ENCODE measurements around the gene NOTUM. TPM values are rescaled to one million over a fixed set of nuclear protein-coding genes. Genes with fewer than 3 reads are reported as not detected.

NOTUM gene
- total RNA-seq: 2.6 TPM

DNA sequence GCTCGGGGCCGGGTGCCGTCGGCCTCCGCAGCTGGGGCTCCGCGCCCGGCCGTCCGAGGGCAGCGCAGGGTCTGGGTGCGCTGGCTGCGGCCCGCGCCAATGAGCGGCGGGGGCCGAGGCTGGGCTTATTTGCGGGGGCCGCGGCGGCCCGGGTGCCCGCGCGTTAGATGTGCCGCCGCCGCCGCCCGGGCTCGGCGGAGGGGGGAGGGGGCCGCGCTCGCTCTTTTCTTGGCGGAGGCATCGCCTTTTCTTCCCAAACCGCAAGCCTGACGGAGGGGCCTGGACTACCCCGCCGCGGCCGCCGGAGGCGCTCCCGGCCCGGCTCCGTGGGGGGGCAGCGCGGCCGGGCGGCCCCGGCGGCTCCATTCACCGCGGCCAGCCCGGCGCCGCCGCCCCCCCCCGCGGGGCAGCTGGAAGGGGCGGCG lies at the start of gene NOTUM:
TSS of gene NOTUM (minus strand) at position 101 of the 425 bp plus-strand sequence. CDS start 278 bp downstream, outside the sequence.

DNA sequence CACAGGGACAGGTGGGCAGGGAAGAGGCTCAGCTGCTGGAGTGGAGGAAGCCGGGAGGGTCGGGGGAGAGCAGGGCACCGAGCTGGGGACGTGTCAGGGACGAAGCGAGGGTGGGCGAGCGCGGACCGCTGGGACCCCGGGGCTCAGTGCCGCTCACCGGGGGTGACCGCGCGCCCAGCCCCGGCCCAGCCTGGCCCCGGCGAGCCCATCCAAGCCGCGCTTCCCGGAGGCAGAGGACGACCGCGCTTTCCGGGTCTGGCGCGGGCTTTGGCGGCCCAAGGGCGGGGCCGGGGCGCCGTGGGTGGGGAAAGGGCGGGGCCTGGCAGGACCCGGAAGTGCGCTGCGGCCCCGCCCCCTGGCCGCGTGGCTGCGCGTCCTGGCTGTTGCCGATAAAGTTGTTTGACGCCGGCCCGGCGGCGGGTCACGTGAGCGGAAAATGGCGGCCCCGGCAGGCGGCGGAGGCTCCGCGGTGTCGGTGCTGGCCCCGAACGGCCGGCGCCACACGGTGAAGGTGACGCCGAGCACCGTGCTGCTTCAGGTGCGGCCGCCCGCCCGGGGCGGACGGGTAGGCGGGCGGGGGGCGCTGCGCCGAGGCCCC lies 16.3 kb upstream of the NOTUM start, which contains the start of gene ASPSCR1:
TSS of gene ASPSCR1 (plus strand) at position 419 of the 598 bp plus-strand sequence. CDS start at position 437, 18 bp downstream.

DNA sequence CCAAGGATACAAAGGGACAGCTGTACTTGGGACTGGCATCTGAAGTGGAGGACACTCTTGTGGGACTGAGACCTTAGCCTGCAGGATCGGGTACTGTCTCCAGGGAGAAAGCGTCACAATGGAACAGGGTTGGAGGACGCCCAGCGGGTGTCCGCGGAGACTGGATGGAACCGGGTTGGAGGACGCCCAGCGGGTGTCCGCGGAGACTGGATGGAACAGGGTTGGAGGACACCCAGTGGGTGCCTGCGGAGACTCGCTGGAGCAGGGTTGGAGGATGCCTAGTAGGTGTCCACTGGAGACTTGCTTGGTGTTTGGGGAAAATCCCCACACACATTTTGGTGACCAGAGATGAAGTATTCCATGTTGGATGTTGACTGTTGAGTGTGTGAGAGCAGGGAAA lies 13.8 kb downstream of the NOTUM start, which contains the start of gene MYADML2:
TSS of gene MYADML2 (minus strand) at position 45 of the 400 bp plus-strand sequence. CDS start 5,492 bp downstream, outside the sequence.

DNA sequence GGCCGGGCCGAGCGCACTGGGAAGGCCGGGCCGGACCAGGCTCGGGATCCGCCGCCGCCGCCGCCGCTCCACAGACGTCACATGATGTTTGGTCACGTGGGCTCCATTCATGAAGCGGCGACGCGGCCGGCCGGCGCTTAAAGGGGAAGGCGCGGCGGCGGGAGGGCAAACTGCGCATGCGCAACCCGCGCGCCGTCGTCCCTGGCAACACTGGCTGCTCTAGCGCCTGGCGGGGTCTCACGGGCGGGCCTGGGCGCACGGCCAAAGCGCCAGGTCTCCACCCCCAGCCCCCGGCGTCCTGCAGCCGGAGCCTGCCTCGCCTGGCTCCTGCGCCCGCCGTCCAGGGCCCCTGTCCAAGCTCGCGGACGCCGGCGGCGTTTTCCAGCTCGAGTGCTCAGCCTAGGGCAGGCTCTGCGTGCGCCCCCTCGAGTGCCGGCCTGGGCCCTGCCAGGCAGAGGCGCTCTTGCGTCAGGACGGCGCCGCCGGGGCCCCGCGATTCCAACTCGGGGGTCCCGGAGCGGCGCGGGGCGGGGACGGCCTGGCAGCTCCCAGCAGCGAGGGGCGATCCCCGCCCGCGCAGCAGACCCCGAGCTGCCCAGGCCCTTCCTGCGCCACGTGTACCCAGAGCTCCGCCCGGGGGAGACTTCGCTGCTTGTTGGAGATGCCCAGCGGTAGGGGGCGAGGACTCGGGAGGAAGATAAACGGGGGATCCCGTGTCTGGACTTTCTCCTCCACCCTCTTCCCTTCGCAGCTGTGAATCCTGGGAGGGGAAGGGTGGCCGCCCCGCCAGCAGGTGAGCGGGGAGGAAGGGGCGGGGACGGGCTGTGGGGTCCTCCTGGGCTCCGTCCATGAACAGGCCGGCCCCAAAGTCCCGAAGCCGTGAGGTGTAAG lies 33.1 kb downstream of the NOTUM start, which contains the start of gene MAFG:
TSS of gene MAFG (minus strand) at position 83 of the 891 bp plus-strand sequence. CDS start 4,550 bp downstream, outside the sequence.

DNA sequence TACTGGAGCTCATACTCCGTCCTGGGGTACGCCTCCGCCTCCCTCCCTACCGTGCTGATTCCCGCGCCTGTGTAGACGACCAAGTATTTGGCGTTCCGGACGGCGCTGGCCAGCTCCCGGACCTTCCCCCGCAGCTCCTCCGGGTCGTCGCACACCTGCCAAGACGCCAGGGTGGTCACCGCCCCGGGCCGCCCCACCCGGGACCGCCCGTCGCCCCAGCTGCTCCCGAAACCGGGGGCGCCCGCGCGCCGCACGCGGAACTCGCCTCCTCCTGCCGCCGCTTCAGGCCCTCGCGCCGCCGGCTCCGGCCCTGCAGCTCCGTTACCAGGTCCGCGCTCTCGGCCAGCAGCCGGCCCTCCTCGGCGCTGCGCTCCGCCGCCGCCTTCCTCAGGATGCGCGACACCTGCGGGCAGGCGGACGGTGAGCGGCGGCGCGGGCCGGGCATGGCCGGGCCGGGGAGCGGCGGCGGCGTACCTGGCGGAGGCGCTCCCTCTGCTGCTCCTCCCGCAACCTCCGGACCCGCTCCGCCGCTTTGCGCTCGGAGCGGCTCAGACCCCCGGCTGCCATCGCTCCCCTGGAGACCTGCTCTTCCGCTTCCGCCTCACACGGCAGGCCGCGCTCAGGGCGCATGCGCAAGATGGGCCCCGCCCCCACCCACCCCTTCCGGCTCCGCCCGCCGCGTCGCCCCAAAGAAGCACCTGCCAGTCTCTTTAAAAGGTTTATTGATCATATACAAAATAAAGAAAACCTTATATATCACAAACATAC lies 43.2 kb downstream of the NOTUM start, which contains the start of gene SIRT7:
TSS of gene SIRT7 (minus strand) at position 612 of the 768 bp plus-strand sequence. CDS start at position 567, 45 bp downstream.

DNA sequence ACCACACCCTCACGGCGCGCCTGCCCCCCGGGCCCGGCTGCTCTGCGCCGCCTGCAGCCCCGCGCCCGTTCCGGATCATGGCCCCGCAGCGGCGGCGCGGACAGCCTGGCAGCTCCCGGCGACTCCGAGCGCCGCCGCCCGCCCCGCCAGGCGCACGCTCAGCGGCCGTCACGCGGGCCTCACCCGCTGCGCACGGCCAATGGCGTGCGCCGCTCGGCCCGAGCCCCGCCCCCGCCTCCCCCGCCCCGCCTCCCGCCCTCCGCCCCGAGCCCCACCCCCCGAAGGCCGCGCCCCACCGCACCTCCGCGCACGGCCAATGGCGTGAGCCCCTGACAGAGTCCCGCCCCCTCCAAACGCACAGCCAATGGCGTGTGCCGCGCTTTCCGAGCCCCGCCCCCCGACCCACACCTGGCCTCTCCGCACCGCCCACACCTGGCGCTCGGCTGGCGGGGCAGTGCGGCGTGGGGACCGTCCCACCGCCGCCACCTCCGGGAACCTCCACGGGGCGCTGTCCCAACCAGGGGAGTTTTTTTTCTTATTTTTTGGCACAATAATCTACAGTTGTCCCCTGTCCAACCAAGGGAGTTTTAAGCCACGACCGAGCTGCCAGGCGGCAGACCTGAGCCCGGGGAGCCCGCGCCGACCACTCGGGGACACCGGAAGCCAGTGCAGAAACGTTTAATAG lies 49.6 kb downstream of the NOTUM start, which contains the start of gene PCYT2:
TSS of gene PCYT2 (minus strand) at position 123 of the 685 bp plus-strand sequence. CDS start at position 79, 44 bp downstream.

Other genes with a start within 250 kb of the NOTUM start
- gene SLC25A10, start 248.9 kb downstream of the NOTUM start, total RNA-seq: 15.3 TPM
- 14.0 TPM for gene GCGR, start 157.0 kb downstream of the NOTUM start, total RNA-seq
- 95.2 TPM for gene MCRIP1, start 127.9 kb downstream of the NOTUM start, total RNA-seq
- 5.7 TPM for gene PPP1R27, start 126.1 kb downstream of the NOTUM start, total RNA-seq
- 276 TPM for gene P4HB, start 100.7 kb downstream of the NOTUM start, total RNA-seq
- gene ARHGDIA, start 89.8 kb downstream of the NOTUM start, total RNA-seq: 113 TPM
- 61.4 TPM for gene ALYREF, start 69.6 kb downstream of the NOTUM start, total RNA-seq
- 75.0 TPM for gene ANAPC11, start 69.5 kb downstream of the NOTUM start, total RNA-seq
- 1.3 TPM for gene NPB, start 58.9 kb downstream of the NOTUM start, total RNA-seq
- gene PCYT2, start 49.8 kb downstream of the NOTUM start, total RNA-seq: 28.9 TPM
- 10.6 TPM for gene SIRT7, start 43.0 kb downstream of the NOTUM start, total RNA-seq
- 12.2 TPM for gene MAFG, start 33.5 kb downstream of the NOTUM start, total RNA-seq
- gene PYCR1, start 23.9 kb downstream of the NOTUM start, total RNA-seq: 27.0 TPM
- gene MYADML2, start 14.0 kb downstream of the NOTUM start, total RNA-seq: 8.3 TPM
- gene ASPSCR1, start 16.4 kb upstream of the NOTUM start, total RNA-seq: 43.7 TPM
- gene CENPX, start 61.7 kb upstream of the NOTUM start, total RNA-seq: 29.4 TPM
- 10.9 TPM for gene LRRC45, start 62.1 kb upstream of the NOTUM start, total RNA-seq
- 11.0 TPM for gene RAC3, start 70.5 kb upstream of the NOTUM start, total RNA-seq
- gene DCXR, start 76.5 kb upstream of the NOTUM start, total RNA-seq: 51.6 TPM
- 55.4 TPM for gene RFNG, start 90.6 kb upstream of the NOTUM start, total RNA-seq
- gene GPS1, start 90.7 kb upstream of the NOTUM start, total RNA-seq: 112 TPM
- 57.0 TPM for gene DUS1L, start 104.6 kb upstream of the NOTUM start, total RNA-seq
- gene FASN, start 137.0 kb upstream of the NOTUM start, total RNA-seq: 50.2 TPM

Measured in metanephros (tissue), 1 donor.